HG02970 (cell line): Measurements from ENCODE around the gene INPP4B.

Experiments
- ATAC-seq: cut with Tn5 transposase; IDR thresholded peaks from one replicate; pipeline ENCODE4 v1.9.1; 2021; ENCODE audit warnings: mild to moderate bottlenecking, moderate library complexity, moderate number of reproducible peaks; ENCODE audit not compliant: unreplicated experiment, low FRiP score

Gene INPP4B

DNA sequence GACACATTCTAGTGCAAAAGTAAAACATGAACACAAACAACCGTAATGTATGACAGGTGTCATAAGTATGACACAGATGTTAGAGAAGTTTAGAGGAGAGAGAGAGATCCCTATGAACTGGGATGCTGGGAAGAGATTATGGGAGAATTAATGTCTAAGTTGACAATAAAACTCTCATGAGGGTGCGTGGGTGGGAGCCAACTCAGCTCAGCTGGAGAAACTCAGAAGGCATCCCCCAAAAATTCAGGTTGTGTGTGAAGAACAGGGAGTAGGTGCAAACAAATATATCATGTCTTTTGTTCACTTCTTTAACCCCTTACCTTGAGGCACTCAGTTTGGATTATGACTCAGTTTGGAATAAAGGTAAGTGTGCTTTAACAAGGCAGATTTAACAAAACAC, 484.1 kb downstream of the INPP4B start:
- no peak for ATAC-seq

DNA sequence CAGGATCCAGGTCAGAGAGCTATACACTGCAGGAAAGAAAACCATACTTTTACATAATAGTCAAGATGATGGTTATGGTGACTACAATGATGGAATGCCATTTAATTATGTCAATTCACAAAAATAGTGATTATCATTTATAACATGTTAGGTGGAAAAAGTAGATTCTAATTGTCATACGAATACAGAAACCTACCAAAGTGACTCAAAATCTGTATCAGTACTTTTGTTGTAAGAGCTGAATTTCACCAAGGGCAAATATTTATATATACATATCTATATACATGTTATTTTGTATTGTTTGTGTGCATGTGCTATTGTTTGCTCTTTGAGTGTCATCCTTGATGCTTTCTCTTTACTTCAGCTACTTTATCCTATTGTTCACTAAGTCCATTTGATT, 485.4 kb downstream of the INPP4B start:
- no peak for ATAC-seq

- ATAC-seq = no peak
Measured at GRCh38 chr4:142358656-142359055, 487.4 kb downstream of the INPP4B start.

- ATAC-seq = no peak
Measured at GRCh38 chr4:142356801-142357200, 489.3 kb downstream of the INPP4B start.

- ATAC-seq = no peak
Measured at GRCh38 chr4:142356118-142356759, 489.9 kb downstream of the INPP4B start.

DNA sequence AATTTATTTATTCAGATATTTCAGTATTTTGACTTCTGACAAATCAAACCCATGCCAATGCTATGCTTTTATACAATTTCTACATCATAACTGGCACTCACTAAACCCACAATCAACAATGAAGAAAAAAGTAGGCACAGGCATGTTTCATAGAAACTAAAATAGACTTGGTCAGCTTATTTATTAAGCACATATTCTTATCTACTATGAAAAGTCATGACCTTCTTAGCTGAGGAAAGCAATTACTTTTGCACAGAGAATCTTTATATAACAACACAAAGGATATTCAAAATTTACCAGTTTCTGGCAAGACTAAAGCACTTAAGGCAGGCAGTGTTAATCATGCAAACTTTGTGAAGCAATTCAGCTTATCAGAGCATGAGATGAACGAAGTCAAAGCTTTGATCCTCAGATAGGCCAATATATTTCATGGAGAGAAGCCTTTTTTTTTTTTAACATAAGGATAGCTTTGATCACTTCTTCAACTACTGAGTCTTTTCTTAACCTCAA, 490.6 kb downstream of the INPP4B start:
- ATAC-seq = no peak

DNA sequence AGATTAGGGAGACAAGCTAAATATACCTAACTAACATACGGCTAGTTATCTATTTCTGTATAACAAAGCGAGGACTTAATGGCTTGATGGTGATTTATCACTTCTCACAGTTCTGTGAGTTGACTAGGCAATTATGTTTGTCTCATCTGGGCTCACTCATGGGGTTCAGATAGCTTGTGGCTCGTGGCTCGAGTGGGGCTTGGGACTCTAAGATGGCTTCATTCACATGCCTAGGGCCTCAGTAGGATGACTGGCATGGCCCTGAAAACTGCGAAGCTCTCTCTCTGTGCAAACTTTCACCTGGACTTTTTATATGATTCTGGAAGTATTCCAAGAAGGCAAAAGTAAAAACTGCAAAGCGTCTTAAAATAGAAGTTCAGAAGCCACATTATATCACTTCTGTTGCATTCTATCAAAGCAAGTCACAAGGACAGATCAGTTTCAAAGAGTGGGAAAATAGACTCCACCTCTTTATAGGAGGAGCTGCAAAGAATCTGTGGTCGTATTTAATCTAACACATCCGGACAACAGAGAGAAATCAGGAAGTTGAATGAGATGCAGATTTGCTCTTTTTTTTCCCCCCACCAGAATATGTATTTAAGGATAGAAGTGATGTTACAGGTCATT, 491.2 kb downstream of the INPP4B start:
- ATAC-seq = no peak

GRCh38 chr4:142354041-142354440, 492.1 kb downstream of the INPP4B start:
- ATAC-seq = no peak

- ATAC-seq = peak; percentile 54
Measured at GRCh38 chr4:142353149-142353738, 492.9 kb downstream of the INPP4B start.

DNA sequence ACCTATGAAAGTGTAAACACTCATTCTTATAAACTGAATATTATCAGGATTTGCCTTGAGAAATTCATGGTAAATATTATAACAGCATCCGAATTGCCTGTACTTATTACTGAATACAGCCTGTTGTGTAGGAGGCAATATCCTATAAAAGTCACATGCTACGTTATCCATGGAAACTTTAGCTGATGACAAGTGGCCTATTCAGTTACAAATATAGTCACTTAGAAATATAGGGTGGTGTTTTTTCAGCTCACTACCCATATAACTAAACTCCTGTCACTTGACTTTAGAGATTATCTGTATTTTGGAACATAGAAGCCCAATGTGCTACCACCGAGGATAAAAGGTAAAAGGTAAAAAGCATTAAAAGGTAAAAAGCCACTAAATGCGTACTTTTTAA, 493.4 kb downstream of the INPP4B start:
- ATAC-seq = no peak

- no peak for ATAC-seq
Measured at GRCh38 chr4:142351958-142352357, 494.1 kb downstream of the INPP4B start.

DNA sequence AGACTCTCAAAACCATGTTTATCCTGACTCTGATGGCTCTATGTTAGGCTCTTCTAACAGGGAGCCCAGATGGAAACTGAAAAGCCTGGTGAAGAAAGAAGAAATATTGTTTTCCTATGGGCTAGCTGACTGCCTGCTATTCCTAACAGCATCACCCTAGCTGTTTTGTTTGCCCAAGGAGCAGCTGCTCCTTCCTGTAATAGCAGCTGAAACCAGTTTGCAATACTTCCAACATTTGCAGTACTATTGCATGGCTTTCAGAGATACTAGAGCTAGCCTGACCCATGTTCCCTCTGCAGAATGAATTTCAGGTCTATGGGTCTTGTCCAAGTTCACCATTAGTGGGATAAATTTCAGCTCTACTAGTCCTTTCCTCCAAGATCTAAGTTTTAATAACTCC, 495.2 kb downstream of the INPP4B start:
- no peak for ATAC-seq

DNA sequence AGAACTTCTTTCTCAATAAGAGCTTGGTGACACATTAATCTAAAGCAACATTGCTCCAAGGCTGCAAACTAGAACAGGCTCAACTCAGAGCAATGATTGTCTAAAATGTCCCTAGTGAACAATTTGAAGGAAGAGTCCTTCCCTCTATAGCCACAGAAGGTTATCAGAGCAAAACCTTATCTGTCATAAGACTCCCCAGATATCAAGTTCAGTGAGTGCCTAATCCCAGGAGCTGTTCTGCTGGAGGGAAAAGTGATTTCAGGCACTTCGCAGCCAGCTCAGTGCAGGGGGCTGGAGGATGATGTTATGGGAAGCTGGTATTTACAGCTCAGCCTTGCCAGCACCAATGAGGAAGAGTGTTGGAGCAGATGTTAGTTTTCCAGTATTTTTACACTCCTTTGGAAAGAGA, 497.5 kb downstream of the INPP4B start:
- no peak for ATAC-seq

DNA sequence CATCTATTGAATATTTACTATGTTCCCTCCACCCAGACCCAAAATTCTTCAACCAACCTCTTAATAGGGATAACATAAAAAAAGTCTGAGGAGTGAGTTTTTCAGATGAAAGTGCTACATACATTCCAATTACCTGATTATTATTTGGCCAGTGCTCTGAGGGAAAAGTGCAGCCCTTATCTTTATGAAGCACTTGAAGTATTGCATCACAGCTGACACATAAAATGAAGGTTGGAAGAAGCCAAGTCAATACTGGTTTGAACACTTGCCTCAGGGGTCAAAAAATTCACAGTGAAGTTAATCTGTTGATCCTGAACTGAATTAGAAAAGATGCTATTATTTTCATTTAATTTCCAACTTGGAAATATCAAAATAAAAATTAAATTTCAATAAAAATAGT, 498.9 kb downstream of the INPP4B start:
- ATAC-seq = no peak

DNA sequence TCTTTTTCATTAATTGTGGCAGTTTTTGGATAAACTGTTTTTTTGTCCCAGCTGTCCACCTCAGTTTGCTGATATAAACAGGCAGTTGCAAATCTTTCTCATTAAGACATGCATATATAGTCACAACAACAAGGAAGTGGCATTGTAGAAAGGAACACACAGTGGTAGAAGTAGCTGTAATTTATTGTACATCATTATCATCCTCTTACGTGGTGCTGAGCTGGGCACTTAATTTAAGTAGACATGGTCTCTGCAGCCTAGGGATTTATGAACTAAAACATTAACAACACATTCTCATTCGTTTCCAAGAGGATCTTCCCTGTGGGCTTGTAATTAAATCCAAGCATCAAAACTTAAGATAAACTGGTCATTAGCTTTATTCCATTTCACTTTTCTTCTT, 500.2 kb downstream of the INPP4B start:
- ATAC-seq = no peak

- ATAC-seq = no peak
Measured at GRCh38 chr4:142341268-142341667, 504.8 kb downstream of the INPP4B start.

- no peak for ATAC-seq
Measured at GRCh38 chr4:142339053-142339452, 507.0 kb downstream of the INPP4B start.

DNA sequence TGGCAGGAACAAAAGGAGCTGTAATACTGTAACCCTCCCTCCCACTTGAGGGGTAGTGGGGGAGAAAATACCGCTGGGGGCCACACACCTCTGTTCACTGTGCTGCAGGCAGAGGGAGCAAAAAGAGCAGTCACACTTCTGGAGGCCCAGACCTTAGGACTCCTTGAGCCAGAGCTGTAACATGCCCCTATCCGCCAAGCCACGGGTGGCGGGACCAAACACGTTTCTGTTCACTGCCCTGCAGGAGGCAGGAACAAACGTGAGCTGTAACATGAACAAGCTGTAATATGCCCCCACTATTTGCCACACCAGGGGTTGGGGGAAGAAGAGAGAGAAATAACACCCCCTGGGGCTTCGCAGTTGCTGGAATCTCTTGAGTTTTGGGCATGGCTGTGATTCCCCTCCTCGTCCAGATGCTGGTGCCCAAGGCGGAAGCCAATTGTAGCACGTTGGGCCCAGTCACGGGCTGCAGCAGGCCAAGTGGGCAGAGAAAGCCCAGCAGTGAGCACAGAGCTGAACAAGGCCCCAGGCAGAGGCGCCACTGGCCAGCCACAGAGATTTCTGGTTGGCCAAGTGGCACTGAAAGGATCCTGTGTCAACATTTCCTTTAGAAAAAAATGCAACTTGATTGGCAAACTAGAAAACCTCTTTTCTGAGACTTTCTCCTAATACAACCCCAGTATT, 509.7 kb downstream of the INPP4B start:
- ATAC-seq = no peak

- ATAC-seq = no peak
Measured at GRCh38 chr4:142334931-142335330, 511.2 kb downstream of the INPP4B start.

- ATAC-seq = no peak
Measured at GRCh38 chr4:142331646-142332045, 514.5 kb downstream of the INPP4B start.

DNA sequence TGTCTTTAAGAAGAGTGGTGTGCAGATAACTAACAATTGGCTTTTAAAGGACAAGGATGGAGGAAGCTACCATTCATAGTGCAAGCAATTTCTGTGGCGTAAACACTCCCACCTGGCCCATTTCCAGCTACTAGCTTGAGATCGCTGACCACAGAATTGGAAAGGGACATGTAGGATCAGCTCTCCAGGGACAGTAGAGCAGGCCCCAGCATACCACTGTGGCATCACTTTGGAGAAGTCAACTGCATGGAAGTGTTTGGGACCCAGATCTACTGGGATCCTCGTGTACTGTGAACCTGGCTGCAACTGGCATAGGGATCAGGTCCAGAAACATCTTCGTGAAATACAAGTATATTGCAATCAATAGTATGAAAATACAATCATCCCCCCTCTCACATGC, 515.0 kb downstream of the INPP4B start:
- no peak for ATAC-seq
